B cell (primary cell): ENCODE data around the gene NT5M.

Experiments used
- EZH2 ChIP-seq: IDR thresholded peaks from 2 replicates; pipeline ENCODE4 v1.6.1; 2012; ENCODE audit warnings: borderline replicate concordance, low read depth, mild to moderate bottlenecking, moderate library complexity, low read length; ENCODE audit not compliant: insufficient read depth, poor library complexity, severe bottlenecking
- TF ChIP-seq, protein P1 (sequence below): fragments of 200-600 bp; IDR thresholded peaks from one replicate; pipeline ENCODE4 v1.8.0; 2022; ENCODE audit warnings: antibody characterized with exemption, mild to moderate bottlenecking

DNA sequence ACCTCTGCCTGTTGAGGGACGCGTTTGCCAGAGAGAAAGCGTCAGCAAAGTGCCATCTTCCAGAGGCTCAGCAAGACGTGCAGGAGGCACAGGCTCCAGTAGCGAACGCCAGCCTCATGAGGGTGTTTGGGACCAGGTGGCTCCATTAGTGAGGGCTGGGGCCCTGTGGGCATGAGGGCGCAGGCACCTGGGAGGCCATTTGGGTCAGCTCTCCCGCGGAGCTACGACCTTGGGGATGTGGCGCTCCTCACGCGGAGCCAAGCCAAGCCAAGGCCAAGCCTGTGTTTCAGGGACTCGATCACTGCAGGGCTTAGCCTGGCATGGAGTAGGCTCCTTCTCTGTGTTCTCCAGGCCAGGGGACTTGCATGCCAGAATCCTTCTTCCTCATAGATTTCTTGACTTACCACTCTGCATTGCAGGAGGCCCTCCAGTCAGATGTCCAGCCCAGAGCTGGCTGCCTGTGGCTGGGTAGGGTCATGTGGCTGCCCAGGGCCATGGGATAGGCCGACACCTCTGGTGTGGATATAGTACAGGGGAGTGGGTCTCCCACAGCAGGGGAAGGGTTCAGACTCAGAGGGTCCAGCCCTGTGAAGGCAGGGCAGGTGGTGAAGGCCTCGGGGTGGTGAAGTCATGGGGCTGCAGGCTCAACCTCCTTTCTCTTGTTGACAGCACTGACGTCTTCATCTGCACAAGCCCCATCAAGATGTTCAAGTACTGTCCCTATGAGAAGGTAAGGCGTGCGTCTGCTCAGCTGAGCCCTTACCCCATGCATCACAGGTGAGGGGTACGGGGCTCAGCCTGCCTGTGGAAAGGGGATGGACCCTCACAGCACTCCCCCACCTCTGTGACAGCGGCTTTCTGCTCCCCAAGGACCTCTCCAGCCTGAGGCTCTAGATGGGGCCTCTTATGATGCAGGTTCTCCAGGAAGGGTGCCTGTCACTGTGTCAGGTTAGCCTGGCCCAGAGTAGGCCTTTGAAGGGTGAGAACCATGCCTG lies 19.6 kb downstream of the NT5M start:
- TF ChIP-seq, protein P1, sequence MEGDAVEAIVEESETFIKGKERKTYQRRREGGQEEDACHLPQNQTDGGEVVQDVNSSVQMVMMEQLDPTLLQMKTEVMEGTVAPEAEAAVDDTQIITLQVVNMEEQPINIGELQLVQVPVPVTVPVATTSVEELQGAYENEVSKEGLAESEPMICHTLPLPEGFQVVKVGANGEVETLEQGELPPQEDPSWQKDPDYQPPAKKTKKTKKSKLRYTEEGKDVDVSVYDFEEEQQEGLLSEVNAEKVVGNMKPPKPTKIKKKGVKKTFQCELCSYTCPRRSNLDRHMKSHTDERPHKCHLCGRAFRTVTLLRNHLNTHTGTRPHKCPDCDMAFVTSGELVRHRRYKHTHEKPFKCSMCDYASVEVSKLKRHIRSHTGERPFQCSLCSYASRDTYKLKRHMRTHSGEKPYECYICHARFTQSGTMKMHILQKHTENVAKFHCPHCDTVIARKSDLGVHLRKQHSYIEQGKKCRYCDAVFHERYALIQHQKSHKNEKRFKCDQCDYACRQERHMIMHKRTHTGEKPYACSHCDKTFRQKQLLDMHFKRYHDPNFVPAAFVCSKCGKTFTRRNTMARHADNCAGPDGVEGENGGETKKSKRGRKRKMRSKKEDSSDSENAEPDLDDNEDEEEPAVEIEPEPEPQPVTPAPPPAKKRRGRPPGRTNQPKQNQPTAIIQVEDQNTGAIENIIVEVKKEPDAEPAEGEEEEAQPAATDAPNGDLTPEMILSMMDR, result no peak
- no peak for TF ChIP-seq EZH2
